GM10847 (cell line): Measurements from ENCODE around the gene UGT1A10.

ENCODE experiments used
- POLR2A ChIP-seq: IDR thresholded peaks from 2 replicates; pipeline ENCODE4 v1.6.1; 2011; ENCODE audit not compliant: insufficient read length; ENCODE audit errors: extremely low read depth

Gene UGT1A10

DNA sequence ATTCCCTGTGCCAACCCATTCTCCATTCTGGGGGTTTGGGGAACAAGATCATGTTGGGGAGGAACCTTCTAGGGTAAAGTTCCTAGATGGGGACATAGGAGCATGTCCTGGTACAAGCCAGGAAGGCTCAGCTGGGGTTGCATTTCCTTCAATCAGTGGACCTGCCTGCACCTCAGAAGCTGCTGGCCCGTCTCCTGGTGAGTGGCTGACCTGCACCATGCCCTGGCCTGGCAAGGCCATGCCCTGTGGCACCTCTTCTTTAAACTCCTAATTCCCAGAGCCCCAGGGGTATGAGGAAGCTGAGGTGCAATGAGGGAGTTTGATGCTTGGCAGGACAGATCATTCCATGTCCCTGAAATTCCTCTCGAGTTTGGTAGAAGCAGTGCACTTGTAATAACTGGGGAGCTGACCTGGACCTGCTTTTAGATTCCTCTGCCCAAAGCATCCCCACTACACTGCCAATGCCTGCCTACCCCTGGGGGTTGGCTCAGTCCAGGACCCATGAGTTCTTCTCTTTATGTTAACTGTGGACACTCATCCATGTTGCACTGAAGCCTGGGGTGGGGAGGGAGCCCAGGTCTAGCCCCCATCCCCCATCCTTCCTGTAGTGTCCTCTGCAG, 167.2 kb downstream of the UGT1A10 start:
- no peak for TF ChIP-seq POLR2A

DNA sequence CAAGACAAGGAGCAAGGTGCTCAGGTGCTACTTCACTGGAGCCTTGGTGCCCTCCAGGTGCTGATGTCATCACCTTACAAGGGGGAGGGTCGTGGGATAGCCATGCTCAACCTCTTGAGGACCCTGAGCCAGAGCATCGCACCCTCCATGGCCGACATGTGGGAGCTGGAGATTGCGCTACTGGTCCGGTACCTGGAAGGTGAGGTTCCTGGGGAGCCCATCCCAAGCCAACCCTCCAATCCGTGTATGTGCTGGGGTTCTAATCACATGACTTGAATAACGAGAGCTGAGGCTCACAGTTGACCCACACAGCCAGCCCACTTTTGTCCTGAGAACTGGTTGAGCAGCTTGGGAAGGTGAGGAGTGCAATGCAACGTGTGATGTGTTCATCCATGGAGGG, 167.7 kb downstream of the UGT1A10 start:
- no peak for TF ChIP-seq POLR2A

DNA sequence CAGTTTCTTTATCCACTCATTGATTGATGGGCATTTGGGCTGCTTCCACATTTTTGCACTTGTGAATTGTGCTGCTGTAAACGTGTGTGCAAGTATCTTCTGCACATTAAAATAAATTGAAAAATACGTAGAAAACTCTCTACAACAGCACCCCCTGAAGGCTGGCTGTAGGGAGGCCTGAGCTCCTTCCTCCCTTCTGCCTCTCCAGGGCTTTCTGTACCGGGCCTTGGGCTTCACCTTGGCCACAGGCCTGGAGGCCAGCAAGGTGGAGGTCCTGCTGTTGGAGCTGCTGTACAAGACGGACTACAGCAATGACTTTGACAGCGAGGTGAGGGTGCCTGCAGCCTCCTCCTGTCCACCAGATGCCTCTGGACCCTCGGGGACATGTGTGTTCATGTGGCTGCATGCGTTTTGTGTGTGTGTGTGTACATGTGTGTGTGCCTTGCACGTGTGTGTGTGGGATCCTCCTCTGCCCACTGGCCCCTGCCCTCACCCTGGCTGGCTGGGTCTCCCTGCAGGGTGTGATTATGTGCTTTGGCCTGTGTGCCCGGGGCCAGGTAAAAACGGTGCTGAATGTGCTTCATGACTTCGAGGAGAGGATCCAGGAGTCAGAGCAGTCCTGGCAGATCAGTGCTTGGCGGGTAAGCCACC, 171.1 kb downstream of the UGT1A10 start:
- TF ChIP-seq POLR2A: no peak

DNA sequence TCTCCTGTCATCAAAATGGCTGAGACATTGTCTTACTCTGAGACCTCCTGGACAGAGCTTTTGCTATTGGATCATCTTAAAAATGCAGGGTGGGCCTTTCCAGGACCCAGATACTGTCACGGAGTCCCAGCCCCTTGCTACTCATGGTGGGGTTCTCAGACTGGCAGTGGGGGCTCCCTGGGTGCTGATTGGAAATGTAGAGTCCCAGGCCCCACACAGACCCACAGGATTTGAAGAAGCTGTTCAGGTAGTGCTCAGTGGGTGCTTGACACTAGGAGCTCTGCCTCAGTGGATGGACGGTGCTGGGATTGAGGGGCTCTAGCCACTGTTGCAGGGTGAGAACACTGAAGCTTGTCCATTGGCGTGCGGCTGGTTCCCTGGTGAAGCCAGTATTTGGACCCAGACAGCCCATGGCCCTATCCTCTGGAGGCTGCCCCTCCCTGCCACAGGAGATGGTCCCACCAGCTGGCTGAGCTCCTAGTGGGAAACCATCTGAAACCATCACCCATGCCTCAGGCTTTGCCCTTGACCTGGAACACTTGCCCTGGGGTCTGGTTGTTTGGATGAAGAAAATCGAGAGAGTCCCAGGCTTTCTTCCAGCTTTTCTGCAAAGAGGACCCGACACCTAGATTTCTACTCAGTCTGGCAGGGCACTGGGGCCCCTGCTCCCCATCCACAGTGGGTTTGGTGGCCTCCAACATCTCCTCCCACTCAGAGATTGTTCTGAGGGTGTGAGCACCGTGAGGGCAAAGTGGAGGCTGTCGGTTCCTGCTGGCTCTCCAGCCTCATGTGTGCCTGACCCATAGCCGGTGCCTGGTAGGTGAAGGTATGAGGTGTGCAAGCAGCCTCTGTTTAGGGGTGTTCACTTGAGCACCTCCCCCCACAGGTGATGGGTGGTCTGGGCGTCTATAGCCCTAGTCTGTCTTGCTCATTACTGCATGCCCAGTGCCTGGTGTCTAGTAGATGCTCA, 172.0 kb downstream of the UGT1A10 start:
- no peak for TF ChIP-seq POLR2A

DNA sequence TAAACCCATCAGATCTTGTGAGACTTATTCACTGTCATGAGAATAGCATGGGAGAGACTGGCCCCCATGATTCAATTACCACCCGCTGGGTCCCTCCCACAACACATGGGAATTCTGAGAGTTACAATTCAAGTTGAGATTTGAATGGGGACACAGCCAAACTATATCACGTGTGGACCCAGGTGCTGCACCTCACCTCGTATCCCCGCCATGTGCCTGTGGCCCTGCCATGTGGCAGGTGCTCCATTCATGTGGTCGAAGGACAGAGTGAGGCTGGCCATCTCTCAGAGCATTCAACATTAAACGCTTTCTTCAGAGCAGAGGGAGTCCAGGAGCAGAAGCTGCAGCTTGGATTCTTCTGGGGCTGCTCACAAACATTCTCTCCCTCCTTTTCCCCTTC, 174.1 kb downstream of the UGT1A10 start:
- no peak for TF ChIP-seq POLR2A

DNA sequence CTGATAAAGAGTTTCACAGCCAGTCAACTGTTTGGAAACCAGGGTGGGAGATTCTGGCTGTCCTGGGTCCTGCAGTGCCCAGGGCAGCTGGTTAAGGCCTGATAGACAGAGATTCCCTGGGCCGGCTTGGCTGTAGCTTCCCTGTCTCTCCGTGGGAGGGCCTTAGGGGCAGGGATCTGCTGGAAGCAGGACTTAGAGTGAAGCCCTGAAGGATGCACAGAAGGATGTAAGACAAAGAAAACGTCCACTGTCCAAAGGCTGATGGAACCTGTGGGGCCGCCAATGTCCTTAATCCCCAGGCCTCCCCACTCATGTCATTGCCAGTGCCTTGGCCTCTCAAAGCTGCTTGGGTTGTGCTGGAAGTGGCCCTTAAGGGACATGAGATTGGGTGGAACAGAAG, 174.8 kb downstream of the UGT1A10 start:
- TF ChIP-seq POLR2A: no peak

DNA sequence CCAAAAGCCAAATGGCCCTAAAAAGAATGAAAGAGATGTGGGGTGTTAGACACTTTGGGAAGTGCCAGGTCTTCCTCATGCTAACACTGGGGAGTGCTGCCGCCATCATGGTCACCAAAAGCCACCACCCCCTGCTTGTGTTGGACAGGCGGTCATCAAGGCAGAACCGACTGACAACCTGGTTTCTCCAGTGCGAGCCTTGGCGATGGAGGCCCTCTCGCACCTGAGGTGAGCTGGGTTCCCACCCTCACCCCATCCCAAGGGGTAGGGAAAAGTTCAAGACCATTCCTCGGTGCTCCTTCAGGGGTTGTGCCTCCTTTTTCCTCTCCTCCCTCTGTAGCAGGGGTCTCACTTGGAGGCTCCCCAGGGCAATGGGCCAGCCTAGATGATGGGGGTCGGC, 175.5 kb downstream of the UGT1A10 start:
- no peak for TF ChIP-seq POLR2A

DNA sequence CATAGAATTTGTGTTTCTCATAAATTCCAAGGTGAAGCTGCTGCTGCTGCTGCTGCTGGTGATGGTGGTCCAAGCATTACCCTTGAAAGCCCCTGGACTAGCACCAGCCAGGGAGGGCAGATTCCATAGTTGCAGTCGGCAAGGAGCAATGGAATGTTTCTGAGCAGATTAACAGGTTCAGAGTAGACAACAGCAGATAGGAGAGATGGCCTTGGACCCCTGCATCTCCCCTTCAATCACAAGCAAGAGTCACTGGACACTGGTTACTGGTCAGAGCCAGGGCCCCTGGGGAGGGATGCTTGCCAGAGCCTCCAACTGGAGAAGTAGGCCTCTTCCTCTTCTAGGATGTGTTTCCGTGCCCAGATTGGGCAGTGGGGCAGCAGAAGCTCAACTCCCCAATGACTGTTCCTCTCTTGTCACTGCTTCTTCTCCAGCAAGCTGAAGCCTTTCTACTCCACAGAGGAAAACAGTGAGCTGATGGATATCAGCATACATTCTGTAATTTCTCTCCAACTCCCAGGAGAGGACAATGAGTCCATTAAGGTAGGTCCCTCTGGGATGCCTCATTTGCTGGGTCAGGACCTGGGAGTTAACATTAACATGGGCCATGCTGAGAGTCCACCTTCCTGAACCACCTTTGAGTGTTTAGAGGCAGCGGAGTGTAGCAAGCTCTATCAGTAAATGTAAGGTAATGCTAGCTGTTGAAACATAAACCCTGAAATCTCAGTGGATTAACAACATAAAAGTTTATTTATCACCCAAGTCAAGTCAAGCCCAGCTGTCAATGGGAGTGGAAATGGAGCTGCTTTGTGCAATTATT, 177.2 kb downstream of the UGT1A10 start:
- no peak for TF ChIP-seq POLR2A

DNA sequence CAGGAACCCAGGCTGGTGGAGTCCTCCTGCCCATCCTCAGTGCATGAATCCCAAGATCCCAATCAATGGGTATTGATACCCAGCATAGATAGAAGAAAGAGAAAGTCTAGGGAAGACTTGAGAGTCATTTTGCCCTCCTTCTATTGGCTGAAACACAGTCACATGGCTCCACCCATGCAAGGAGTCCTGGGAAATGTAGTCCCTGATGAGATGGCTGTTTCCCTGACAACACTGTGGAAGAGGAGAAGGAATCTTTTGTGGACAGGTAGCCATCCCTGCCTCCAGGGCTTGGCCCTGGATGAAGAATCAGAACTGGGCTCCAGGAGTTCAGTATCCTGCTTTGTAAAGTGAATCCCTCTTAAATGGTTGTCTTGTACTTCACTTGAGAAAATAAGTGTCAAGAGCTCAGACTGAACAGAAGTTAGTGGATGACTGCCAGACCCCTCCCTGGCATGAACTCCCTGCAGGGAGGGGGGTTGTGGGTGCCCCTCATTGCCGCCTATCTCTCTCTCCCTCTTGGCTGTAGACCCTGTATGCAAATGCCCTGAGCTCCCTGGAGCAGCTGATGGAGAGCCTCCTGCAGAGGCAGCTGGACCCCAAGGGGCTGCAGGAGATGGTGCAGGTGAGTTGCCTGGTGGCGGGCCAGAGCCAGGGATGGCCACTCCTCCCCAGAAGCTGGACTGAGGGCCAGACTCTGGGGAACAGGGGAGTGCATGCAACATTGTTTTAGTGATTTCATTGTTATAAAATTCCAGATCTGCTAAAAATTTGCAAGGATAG, 178.0 kb downstream of the UGT1A10 start:
- no peak for TF ChIP-seq POLR2A

DNA sequence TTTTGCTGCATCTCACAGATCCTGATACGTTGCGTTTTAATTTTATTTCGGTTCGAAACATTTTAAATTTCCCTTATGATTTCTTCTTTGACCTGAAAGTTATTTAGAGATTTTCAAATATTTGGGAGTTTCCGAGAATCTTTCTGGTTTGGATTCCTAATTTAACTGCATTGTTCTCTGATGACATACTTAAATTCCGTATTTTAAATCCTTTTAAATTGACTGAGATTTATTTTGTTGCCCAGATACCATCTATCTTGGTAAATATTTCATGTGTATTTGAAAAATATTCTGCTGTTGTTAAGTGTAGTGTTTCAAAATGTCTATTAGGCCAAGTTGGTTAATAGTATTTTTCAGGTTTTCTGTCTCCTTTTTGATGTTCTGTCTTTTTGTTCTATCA, 179.6 kb downstream of the UGT1A10 start:
- TF ChIP-seq POLR2A: no peak

DNA sequence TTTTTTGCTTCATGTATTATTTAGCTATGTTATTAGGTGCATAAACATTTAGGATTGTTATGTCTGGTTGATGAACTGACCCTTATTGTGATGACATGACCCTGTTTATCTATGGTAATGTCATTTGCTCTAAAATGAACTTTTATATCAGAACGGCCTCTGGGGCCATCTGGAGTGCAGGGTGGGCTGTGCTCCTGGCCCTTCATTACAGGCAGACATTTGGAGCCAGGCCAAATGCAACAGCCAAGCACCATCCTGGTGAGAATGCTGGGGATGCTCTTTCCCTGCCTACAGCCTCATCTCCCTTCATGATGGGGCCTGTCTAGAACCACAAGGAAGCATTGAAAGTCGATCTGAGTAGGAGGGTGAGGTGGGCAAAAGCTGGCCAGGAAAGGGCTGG, 180.1 kb downstream of the UGT1A10 start:
- no peak for TF ChIP-seq POLR2A

DNA sequence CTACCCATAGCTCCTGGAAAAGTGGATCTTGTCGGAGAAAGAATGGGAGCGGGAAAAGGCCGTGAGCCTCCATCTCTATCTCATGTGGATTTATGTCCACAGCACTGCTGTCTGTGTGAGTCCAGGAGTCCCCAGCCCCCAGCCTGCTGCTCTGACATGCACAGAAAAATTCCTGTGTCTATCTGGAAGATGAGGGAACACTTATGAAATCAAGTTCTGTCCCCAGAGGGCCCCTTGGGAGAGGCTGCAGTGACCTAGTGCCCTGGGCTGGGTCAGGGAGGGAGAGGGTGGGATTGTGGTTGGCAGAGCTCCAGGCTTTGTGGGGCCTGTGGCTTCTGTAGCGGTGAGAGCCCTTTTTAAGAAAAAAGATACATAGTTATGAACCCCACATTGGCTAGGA, 180.5 kb downstream of the UGT1A10 start:
- no peak for TF ChIP-seq POLR2A

DNA sequence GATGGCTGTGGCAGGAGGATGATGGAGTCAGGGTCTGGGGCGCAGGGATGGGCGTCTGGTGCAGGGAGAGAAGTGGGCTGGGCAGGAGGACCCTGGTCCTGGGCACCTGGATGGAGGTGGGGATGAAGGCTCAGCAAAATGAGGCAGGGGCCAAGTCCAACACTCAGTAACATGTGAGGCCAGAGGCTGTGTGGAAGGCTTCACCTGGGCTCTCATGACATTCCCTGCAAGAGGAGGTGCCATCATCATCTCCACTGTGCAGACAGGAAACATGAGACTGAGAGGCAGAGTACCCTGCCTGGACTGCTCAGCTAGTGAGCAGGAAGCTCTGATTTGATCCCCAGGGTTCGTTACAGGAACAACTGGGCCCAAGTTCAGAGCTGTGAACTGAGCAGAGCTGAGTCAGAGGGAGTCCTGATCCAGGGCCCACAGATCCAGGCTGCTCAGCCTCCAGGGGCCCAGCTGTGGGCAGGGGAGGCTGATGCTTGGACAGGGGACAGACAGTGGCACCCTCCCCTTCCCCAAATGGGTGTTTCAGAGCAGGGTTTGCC, 181.2 kb downstream of the UGT1A10 start:
- TF ChIP-seq POLR2A: no peak

DNA sequence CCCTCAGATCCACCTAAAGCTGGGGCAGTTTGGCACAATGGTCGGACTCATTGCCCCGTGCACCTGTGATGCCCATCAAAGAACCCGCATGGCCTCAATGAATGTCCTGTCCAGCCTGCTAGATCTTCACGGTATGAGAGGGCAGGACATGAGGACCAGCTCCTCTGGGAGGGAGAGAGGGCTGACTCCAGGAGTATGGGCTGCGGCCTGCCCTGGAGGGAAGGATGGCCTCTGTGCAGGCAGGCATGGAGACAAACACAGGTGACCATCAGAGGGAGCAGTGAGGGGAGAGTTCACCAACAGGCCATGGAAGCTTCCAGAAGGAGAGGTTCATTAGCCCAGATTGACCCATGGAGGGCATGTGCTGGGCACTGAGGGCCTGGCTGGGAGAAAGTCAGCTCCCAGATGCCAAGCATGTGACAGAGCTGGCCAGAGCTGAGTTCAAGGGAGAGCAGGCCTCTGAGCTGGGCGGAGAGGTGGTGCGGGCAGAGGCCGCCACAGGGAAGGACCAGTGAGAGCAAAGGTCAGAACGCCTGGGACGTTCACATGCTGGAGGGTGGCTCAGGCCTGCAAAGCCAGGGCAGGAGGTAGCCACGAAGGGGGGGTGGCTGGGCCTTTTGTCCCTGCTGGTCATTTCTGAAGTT, 181.9 kb downstream of the UGT1A10 start:
- TF ChIP-seq POLR2A: no peak
